Subcutaneous abdominal adipose tissue (tissue), 5 donors: Measurements from ENCODE around the gene RARS1.

Source experiments
- H3K27ac ChIP-seq: one replicate; pipeline ENCODE4 v1.7.0; 2013; ENCODE audit warnings: low read depth, mild to moderate bottlenecking, inconsistent platforms, low read length, moderate library complexity
- H3K27me3 ChIP-seq, 5 donors: one replicate each; pipeline ENCODE4 v1.7.0; 2013; ENCODE audit warnings: low read length in 5 of 5, inconsistent platforms in 1 of 5; ENCODE audit not compliant: control insufficient read depth in 5 of 5, insufficient read depth in 4 of 5
- H3K36me3 ChIP-seq, 5 donors: one replicate each; pipeline ENCODE4 v1.7.0; 2013; ENCODE audit warnings: low read length in 5 of 5; ENCODE audit not compliant: control insufficient read depth in 5 of 5, insufficient read depth in 5 of 5
- H3K4me1 ChIP-seq, 5 donors: one replicate each; pipeline ENCODE4 v1.7.0; 2013; ENCODE audit warnings: low read length in 5 of 5, mild to moderate bottlenecking in 3 of 5, moderate library complexity in 1 of 5; ENCODE audit not compliant: control insufficient read depth in 5 of 5, insufficient read depth in 5 of 5
- H3K4me3 ChIP-seq, 5 donors: one replicate each; pipeline ENCODE4 v1.7.0; 2013; ENCODE audit warnings: low read length in 5 of 5, low read depth in 1 of 5
- H3K9ac ChIP-seq, 5 donors: one replicate each; pipeline ENCODE4 v1.7.0; 2013; ENCODE audit warnings: low read length in 5 of 5, mild to moderate bottlenecking in 4 of 5, moderate library complexity in 3 of 5
- H3K9me3 ChIP-seq, 5 donors: one replicate each; pipeline ENCODE4 v1.7.0; 2013; ENCODE audit warnings: low read length in 5 of 5; ENCODE audit not compliant: control insufficient read depth in 5 of 5
- donor health status: healthy.
- donor health status: healthy.
- donor health status: healthy.
- donor health status: healthy.
- donor health status: healthy.

RARS1 gene

DNA sequence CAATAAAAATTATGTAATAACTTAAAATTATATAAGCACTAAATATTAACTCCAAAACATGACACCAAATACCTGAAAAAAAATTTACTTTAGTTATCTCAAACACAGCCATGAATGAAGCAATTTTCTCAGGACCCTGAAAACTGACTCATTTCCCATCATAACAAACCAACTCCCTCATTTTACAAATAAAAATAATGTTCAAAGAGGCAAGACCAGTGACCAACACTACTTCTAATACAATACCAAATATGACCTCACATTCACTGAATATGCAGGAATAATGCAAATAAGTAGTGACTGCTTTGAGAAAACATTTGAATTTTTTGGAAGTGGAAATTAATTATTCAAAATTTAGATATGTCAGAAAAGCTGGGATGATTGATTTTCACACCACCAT, 64.4 kb downstream of the RARS1 start:
- H3K36me3 ChIP-seq = peaks cover 15 to 21% (median 19%) of the 10 kb centered on the region in 5 donors
- no peak overlapping the region for H3K27ac ChIP-seq
- H3K4me3 ChIP-seq = no peak overlapping the region

DNA sequence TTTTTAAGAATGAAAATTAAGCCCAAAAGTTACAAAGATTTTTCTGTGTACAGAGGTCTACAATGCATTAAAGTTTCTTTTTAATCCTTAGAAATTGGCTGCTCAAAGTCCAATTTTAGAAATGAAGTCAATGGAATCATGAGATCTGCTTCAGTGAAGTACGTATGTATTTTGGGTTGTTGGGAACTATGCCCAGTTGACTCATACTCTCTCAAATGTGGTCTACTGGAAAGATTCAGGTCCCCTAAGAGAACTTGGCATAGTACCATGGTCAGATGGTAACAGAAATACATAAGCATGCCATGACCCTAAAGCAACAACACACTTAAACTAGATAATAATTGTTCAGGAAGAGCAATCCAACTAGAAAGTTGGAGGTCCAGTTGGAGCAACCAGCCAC, 65.9 kb downstream of the RARS1 start:
- Histone ChIP-seq H3K9ac (no peak overlapping the region), H3K4me3 (no peak overlapping the region), H3K27ac (no peak overlapping the region), H3K9me3 (no peaks in the 10 kb centered on the region), H3K27me3 (no peaks in the 10 kb centered on the region), H3K4me1 (peaks cover 0 to 7% (median 0%) of the 10 kb centered on the region in 5 donors), H3K36me3 (peaks cover 21 to 29% (median 27%) of the 10 kb centered on the region in 5 donors)

More for the DNA sequence above, 64.4 kb downstream of the RARS1 start:
- Histone ChIP-seq H3K9ac (no peak overlapping the region), H3K4me1 (peaks cover 0 to 7% (median 0%) of the 10 kb centered on the region in 5 donors), H3K9me3 (no peaks in the 10 kb centered on the region), H3K27me3 (no peaks in the 10 kb centered on the region)

DNA sequence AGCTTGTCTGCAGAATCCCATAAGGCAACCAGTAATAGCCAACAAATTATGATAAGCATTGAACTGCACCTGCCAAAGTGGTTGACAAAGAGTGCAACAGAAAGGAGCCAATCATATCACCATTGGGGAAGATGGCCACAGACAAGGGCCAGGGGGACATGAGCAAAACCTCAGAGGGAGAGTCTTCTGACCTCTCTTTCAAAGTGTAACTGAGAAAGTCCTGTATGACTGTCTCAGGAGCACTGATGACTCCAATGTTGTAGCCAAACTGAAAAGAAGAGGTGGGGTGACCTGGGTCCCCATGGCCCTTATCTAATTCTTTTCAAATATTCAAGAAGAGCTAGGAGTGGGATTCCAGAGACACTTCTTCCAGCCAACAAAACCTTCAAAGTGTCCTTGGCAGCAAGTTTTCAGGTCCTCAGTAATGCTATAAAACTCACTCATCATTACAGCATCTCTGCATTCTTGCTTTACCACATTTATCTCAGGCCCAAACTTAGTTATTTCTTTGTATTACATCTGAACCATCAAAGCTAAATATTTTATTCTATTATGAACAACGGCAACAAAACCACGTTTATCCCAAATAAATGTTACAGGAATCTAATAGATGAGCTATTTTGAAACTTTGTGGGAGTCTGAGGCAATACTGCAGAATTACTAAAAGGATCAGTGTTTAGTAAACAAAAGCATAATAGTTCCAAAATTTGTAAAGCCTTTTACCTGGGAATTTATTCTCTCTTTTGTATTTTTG, 67.3 kb downstream of the RARS1 start:
- no peak overlapping the region for H3K27ac ChIP-seq
- H3K36me3 ChIP-seq = peaks cover 29 to 39% (median 34%) of the 10 kb centered on the region in 5 donors
- no peaks in the 10 kb centered on the region for H3K27me3 ChIP-seq
- no peaks in the 10 kb centered on the region for H3K9me3 ChIP-seq
- no peak overlapping the region for H3K9ac ChIP-seq
- peaks cover 0 to 7% (median 0%) of the 10 kb centered on the region in 5 donors for H3K4me1 ChIP-seq
- no peak overlapping the region for H3K4me3 ChIP-seq

DNA sequence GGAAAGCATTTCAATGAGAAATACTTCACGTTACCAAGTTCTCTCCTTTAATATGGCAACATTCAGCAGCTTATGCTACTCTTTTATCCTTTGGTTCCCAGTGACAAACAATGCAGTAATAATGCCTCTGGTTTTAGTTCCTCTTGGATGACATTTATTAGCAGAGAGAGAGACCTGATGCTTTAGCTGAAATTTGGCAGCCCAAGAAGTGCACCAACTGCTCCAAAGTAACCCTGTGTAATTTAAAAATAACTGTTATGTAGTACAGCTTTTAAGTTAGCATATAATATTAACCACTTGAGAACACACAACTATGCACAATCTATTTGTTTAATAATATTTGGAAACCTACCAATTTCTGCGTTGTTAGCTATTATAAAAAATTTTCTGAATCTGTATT, 71.1 kb downstream of the RARS1 start:
- Histone ChIP-seq H3K27ac (no peak overlapping the region), H3K27me3 (no peaks in the 10 kb centered on the region), H3K9ac (no peak overlapping the region), H3K4me1 (peaks cover 0 to under 1% (median 0%) of the 10 kb centered on the region in 5 donors), H3K4me3 (no peak overlapping the region), H3K36me3 (peaks cover 49 to 62% (median 54%) of the 10 kb centered on the region in 5 donors), H3K9me3 (no peaks in the 10 kb centered on the region)

DNA sequence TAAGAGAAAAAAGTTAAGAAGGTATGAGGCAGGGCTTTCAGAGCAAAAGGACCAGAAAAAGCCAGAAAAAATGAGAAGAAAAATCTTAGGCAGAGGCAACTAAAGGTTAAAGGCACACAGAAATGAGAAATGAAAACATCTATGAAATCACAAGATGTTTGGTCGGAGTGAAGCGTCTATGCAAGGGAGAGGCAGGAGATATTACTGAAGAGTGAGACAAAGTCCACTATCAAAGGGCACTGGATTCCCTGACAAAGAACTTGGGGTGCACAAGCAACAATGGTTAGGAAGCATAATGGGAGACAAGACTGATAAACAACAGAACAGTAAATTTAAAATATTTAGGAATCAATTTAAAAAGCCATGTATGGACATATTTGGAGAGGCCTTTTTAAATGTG, 76.0 kb downstream of the RARS1 start:
- no peaks in the 10 kb centered on the region for H3K4me1 ChIP-seq
- H3K36me3 ChIP-seq = peaks cover 43 to 55% (median 44%) of the 10 kb centered on the region in 5 donors
- H3K27me3 ChIP-seq = no peaks in the 10 kb centered on the region
- H3K9ac ChIP-seq = peak overlapping the region in 1 of 5 donors; percentile 1
- no peaks in the 10 kb centered on the region for H3K9me3 ChIP-seq
- H3K4me3 ChIP-seq = no peak overlapping the region
- H3K27ac ChIP-seq = no peak overlapping the region

DNA sequence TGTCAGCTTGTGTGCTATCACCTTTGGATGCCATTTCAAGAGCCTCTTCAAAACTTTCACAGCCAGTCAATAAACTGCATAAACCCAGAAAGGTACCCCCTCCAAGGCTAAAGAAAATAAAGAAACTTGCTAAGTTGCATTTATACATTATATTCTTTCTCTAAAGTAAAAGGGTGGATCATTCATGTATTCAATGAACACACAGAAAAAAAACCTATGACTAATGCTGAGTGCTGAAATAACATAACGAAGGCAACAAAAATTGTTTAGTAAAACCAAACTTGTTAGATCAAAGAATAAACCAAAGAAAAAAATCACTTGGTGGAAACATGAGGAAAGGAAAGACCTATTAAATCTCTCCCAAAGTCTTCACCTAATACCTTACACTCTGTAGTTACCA, 77.7 kb downstream of the RARS1 start:
- Histone ChIP-seq H3K9me3 (no peaks in the 10 kb centered on the region), H3K27me3 (no peaks in the 10 kb centered on the region), H3K9ac (no peak overlapping the region), H3K4me3 (no peak overlapping the region), H3K4me1 (no peaks in the 10 kb centered on the region), H3K36me3 (peaks cover 33 to 50% (median 37%) of the 10 kb centered on the region in 5 donors), H3K27ac (no peak overlapping the region)

DNA sequence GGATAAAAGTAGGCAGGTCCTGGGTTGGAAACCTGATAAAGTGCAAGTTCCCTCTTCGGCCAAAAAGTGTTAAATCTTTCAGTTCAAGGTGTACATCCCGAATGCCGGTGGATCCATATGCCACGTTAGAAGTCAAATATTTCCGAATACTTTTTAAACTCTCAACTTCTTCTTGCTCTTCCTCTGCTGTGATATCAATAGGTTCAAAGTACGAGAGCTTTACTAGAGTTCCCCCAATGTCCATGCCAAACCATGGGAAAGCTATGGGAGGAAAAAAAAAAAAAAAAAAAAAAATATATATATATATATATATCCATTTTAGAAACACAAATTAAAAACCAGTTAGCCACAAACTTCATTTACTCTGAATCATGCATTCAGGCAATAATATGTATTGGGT, 82.5 kb downstream of the RARS1 start:
- Histone ChIP-seq H3K4me3 (no peak overlapping the region), H3K27ac (no peak overlapping the region), H3K9me3 (no peaks in the 10 kb centered on the region), H3K27me3 (no peaks in the 10 kb centered on the region), H3K36me3 (peaks cover 12 to 29% (median 15%) of the 10 kb centered on the region in 5 donors), H3K9ac (no peak overlapping the region), H3K4me1 (peaks cover 0 to 3% (median 0%) of the 10 kb centered on the region in 5 donors)
